Hepatocyte (in vitro differentiated cells): ENCODE results near the gene SLC12A1.

Source experiments
- EZH2 ChIP-seq: fragments of 200-600 bp; sonication (generic); IDR thresholded peaks from 2 replicates; pipeline ENCODE4 v1.6.1; 2016; ENCODE audit warnings: antibody characterized with exemption, mild to moderate bottlenecking, borderline replicate concordance
- EZH2phosphoT487 ChIP-seq: fragments of 200-600 bp; sonication (generic); IDR thresholded peaks from one replicate; pipeline ENCODE4 v1.6.1; 2018; ENCODE audit warnings: antibody characterized with exemption, mild to moderate bottlenecking, low read depth, moderate library complexity; ENCODE audit not compliant: unreplicated experiment, severe bottlenecking
- TF ChIP-seq, protein P1 (sequence below): fragments of 200-600 bp; sonication (generic); IDR thresholded peaks from 2 replicates; pipeline ENCODE4 v1.5.1; 2016; ENCODE audit warnings: antibody characterized with exemption, mild to moderate bottlenecking; ENCODE audit not compliant: poor library complexity

GRCh38 chr15:48345516-48345915 is 139.4 kb downstream of the SLC12A1 start:
- TF ChIP-seq EZH2phosphoT487 (no peak), EZH2 (no peak)
- TF ChIP-seq, protein P1, sequence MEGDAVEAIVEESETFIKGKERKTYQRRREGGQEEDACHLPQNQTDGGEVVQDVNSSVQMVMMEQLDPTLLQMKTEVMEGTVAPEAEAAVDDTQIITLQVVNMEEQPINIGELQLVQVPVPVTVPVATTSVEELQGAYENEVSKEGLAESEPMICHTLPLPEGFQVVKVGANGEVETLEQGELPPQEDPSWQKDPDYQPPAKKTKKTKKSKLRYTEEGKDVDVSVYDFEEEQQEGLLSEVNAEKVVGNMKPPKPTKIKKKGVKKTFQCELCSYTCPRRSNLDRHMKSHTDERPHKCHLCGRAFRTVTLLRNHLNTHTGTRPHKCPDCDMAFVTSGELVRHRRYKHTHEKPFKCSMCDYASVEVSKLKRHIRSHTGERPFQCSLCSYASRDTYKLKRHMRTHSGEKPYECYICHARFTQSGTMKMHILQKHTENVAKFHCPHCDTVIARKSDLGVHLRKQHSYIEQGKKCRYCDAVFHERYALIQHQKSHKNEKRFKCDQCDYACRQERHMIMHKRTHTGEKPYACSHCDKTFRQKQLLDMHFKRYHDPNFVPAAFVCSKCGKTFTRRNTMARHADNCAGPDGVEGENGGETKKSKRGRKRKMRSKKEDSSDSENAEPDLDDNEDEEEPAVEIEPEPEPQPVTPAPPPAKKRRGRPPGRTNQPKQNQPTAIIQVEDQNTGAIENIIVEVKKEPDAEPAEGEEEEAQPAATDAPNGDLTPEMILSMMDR, result no peak
